ENCODE results near the gene TNFRSF13B.
"Not testable (repeated sequence)": the region's sequence is repeated elsewhere in the genome, so short reads cannot be mapped to it uniquely, and the experiment has no call there.

The TNFRSF13B gene

DNA sequence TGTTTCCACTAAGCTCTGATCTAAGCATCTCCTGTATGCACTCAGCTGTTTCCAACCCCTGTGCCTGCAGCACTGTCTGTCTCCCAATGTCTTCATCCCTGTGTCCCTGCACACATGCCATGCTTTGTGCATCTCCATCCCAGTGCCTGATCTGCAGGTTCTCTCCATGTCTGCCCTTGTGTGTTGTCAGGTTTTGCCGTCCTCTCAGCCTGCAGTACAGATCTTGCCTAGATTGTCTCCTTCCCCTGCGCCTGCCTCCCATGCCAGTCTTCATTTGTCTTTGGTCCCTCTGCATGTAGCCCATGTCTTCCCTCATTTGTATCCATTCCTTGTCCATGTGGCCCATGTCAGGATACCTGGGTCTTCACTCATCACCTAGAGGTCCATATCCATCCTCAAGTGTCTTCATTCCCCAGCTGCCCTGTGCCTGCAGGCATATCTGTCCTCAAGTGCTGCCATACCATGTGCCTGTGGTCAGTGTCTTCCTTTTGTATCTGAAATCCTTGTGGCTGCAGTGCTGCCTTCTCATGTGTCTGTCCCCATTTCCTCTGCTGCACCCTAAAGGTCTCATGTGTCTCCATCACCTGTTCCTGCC, 71.5 kb downstream of the TNFRSF13B start:
- no peak overlapping the region for H3K4me3 ChIP-seq (ENCODE audit: low read depth, low read length)
- no peak for DNase-seq (ENCODE audit: low read depth)
- TF ChIP-seq MYC (IDR thresholded peaks at IDR 0.05; ENCODE audit: low read depth, low read length) (no peak), POLR2A (IDR thresholded peaks at IDR 0.05; ENCODE audit: extremely low read depth, insufficient read length) (no peak), CTCF (IDR thresholded peaks at IDR 0.05; ENCODE audit: low read depth, low read length) (no peak)
- TF ChIP-seq, protein P1, sequence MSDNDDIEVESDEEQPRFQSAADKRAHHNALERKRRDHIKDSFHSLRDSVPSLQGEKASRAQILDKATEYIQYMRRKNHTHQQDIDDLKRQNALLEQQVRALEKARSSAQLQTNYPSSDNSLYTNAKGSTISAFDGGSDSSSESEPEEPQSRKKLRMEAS (IDR thresholded peaks at IDR 0.05; ENCODE audit: low read depth, low read length) = no peak

- not testable (repeated sequence) for H3K4me3 ChIP-seq (ENCODE audit: low read depth, low read length); DNase-seq (ENCODE audit: low read depth)
These were observed 74.6 kb downstream of the TNFRSF13B start for GRCh38 chr17:16897211-16897896.

GRCh38 chr17:16896235-16896634, 75.7 kb downstream of the TNFRSF13B start:
- H3K4me3 ChIP-seq (ENCODE audit: low read depth, low read length); DNase-seq (ENCODE audit: low read depth): not testable (repeated sequence)

DNA sequence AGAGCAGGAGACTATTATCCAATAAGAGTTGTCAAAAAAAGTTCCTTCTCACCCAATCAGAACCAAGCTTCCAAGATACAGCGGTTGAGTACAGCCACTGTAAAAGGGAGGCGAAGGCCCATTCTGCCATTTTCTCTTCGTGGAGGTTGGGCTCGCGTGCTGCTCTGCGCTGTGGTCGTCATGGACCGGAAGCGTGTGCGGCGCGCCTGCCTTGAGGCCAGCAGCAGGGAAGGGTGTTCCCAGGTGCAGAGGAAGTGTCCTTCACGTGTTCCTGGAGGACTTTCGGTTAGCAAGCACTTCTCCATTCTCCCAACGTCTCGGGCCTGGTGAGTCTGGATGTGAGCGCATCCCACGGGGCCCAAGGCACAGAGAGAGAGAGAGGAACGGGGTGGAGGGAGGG, 78.4 kb downstream of the TNFRSF13B start:
- not testable (repeated sequence) for H3K4me3 ChIP-seq (ENCODE audit: low read depth, low read length); DNase-seq (ENCODE audit: low read depth)

- not testable (repeated sequence) for DNase-seq (ENCODE audit: low read depth); H3K4me3 ChIP-seq (ENCODE audit: low read depth, low read length)
These were observed 79.0 kb downstream of the TNFRSF13B start for GRCh38 chr17:16892876-16893454.

DNA sequence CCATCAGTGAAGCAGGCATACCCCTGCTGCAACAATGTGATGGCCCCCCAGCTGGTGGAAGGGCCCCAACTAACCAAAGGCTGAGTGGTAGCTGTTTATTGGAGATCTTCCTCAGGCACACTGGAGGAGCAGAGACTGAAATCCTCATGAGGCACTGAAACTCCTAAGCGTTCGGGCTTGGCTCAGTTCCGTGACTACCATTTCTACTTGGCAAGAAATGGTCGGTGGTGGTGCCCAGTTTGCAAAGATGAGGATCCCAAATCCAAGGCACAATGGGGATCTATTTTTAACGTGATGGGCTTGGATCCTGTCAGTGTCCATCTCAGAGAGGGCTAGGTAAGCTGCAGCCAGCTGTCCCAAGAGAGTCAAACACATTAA, 82.8 kb downstream of the TNFRSF13B start:
- DNase-seq (ENCODE audit: low read depth) = no peak
- no peak for TF ChIP-seq MYC (IDR thresholded peaks at IDR 0.05; ENCODE audit: low read depth, low read length)
- TF ChIP-seq POLR2A (IDR thresholded peaks at IDR 0.05; ENCODE audit: extremely low read depth, insufficient read length) = no peak
- no peak for TF ChIP-seq CTCF (IDR thresholded peaks at IDR 0.05; ENCODE audit: low read depth, low read length)
- TF ChIP-seq, protein P1 (IDR thresholded peaks at IDR 0.05; ENCODE audit: low read depth, low read length) = no peak
- no peak overlapping the region for H3K4me3 ChIP-seq (ENCODE audit: low read depth, low read length)
